Embryonic facial prominence (tissue), 1 donor: Measurements from ENCODE around the gene GDPD2.

Experiments
- DNase-seq: peaks from one replicate; pipeline ENCODE4 v3.0.0-alpha.2; 2016; ENCODE audit errors: extremely low spot score

GDPD2 gene

DNA sequence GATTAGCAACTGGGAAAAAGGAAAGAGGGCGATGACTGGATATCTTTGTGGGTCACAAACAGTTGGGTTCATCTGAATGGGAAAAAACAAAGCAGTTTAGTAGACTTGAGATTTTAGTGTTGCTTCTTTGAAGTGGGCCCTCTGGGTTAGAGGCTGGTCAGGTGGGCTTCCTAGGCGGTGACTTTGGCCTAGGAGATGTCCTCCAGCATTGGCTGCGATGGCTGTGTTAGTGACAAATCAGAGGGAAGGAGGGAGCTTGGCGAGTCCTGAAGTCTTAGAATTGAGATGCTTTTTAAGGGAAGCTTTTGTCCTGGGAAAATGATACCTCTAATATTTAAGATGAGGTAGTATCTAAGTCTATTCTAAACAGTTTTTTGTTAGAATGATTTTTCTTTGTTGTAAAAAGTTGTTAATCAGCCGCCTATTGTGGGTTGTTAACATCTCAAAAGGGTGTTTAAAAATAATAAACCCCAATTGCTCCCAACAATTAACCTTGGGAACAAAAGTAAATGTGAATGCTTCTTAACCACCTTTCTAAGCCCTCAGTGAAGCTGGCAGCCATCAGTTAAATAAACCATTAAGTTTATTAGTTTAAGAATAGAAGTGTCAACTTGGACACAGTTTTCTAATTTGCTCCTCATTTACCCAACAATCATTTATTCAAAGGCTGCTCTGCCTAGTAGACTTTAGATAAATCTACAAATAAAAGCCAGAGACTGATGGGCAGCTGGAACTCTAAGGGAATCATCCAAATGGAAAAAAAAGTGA is 53.2 kb downstream of the GDPD2 start:
- no peak for DNase-seq

DNA sequence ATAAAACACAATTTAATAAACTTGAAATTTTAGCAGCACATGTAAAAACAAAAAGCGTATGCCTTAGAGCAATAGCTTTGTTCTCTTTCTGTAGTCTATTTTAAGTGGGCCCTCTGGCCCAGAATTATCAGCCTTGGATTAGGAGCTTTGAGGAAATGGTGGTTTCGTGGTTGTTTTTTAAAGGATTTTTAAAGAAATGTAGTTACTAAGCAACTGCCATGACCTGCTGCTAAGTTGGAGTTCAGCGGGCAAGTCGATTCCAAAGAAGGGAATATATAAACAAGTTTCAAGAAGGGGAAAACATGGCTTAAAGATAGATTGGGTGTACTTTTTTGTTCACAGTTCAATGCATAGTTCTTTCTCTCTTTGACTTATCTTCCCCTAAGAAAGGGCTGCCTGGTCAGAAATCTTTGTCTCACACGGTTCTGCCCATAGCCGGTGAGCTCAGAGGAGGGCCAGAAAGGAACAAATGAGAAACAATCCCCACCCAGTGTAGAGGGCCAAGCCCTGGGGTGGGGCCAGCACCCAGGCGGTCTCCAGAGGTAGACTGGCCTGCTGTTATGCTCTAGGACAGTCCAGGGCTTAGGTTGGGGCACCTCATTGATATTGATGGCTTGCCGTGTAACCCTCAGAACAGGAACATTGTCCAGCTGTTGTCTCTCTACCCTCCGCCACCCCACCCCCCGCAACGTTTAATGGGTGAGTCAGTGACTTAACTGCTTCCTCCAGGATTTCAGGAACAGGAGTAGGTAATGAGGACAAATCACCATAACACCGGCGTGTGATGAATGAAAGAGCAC is 54.0 kb downstream of the GDPD2 start:
- no peak for DNase-seq

- no peak for DNase-seq
Measured at GRCh38 chrX:70477734-70478075, 54.6 kb downstream of the GDPD2 start.

- DNase-seq = no peak
Measured at GRCh38 chrX:70478526-70479245, 55.6 kb downstream of the GDPD2 start.

DNA sequence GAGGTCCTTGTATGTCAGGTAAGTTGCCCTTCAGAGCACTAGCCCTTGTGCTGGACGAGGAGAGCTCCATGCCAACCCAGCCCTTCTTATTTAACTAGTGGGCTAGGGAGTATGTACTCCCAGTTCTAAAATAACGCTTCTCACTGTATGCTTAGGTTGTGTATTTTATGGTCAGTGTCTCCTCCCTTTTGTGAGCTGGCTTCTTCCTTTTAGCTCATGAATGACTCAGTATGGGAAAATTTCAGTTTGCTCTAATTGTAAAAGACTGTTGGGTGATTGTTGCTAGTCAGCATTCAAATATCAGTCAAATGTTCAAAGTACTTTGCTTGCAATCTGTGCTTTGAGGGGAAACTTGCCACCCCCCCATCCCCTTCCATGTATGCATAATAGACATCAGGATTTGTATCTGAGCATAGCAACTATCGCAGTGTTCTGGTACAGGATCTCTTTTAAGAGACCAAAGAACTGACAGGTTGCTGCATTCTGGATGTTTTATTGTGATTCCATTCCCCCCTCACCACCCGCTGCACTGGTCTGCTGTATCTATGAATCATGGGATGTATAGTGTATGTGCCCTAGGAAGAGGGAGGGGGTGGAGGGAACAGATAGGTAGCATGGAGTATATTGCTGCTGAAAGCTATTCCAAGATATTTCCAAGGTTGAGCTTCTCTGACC is 56.3 kb downstream of the GDPD2 start:
- no peak for DNase-seq

GRCh38 chrX:70479922-70480659 is 57.0 kb downstream of the GDPD2 start:
- DNase-seq = no peak

DNA sequence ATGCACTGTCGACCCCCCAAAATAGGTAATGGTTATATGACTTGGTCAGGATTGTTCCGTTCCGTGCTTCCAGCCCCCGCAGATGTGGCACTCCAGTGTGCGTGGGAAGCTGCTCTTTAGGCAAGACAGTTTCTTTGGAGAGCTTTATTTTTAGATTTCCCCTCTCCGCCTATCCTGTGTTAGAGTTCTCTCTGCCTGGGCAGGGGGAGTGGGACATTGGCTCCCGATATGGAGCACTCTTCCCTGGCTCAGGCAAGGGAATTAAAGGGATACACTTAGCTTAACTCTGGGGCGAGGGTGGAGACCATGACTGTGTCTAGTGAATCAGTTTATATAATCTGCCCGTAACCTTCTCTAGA is 57.5 kb downstream of the GDPD2 start:
- no peak for DNase-seq

- DNase-seq = no peak
Measured at GRCh38 chrX:70481471-70482270, 58.6 kb downstream of the GDPD2 start.

GRCh38 chrX:70482300-70482699 is 59.2 kb downstream of the GDPD2 start:
- no peak for DNase-seq
